B cell (primary cell): ENCODE data around the gene NID1. TPM values are rescaled to one million over a fixed set of nuclear protein-coding genes. Genes with fewer than 3 reads are reported as not detected.

Experiments used
- ATAC-seq: fragments of 200-7000 bp; cut with Tn5 transposase; one replicate; pipeline ENCODE4 v1.10.0; 2021; ENCODE audit warnings: low read depth, mild to moderate bottlenecking, moderate number of reproducible peaks, moderate library complexity
- CTCF ChIA-PET: fragments of 350-600 bp; sonication (Branson Sonifier 250); formaldehyde crosslinking; loops from one replicate; lab custom pipeline; 2021; ENCODE audit warnings: antibody characterized with exemption, inconsistent platforms; lab: Charles Lee
- POLR2A ChIA-PET: fragments of 350-600 bp; sonication (Branson Sonifier 250); formaldehyde crosslinking; loops from one replicate; lab custom pipeline; 2021; ENCODE audit warnings: antibody characterized with exemption; lab: Charles Lee
- DNase-seq: peaks from one replicate; pipeline ENCODE4 v3.0.0; 2013
- H2AFZ ChIP-seq: 2 replicates; pipeline ENCODE4 v1.6.1; 2012; ENCODE audit warnings: mild to moderate bottlenecking, low read depth, low read length; ENCODE audit not compliant: insufficient read depth, poor library complexity, severe bottlenecking
- H3K27ac ChIP-seq, 2 donors: 1 replicate in 1 of 2; 2 replicates in 1 of 2; pipeline ENCODE4 v1.5.1; 2012 to 2013; ENCODE audit warnings: low read length in 2 of 2, mild to moderate bottlenecking in 2 of 2, moderate library complexity in 1 of 2
- H3K27me3 ChIP-seq, 4 experiments: fragments of 200-600 bp in 1 of 4; sonication (generic) in 1 of 4; replicated peaks in 1 of 4; 1 replicate in 2 of 4; 2 replicates in 2 of 4; pipeline versions ENCODE4 v1.6.1 to v1.7.0; 2013 to 2016; ENCODE audit warnings: low read length in 3 of 4, mild to moderate bottlenecking in 2 of 4, mixed read lengths in 1 of 4, moderate library complexity in 1 of 4; ENCODE audit not compliant: insufficient read depth in 4 of 4, control insufficient read depth in 3 of 4; ENCODE audit errors: control extremely low read depth in 1 of 4
- H3K36me3 ChIP-seq, 2 experiments: replicated peaks in 1 of 2; 1 replicate in 1 of 2; 2 replicates in 1 of 2; pipeline versions ENCODE4 v1.6.1 to v1.7.1; 2013; ENCODE audit warnings: low read length in 1 of 2; ENCODE audit not compliant: insufficient read depth in 2 of 2, control insufficient read depth in 1 of 2; ENCODE audit errors: control extremely low read depth in 1 of 2, extremely low read depth in 1 of 2
- H3K4me1 ChIP-seq, 2 donors: fragments of 200-600 bp in 1 of 2; sonication (generic) in 1 of 2; 1 replicate in 1 of 2; 2 replicates in 1 of 2; pipeline versions ENCODE4 v1.5.1 to v1.6.1; 2013 to 2017; ENCODE audit warnings: low read length in 2 of 2; ENCODE audit not compliant: control insufficient read depth in 2 of 2, insufficient read depth in 2 of 2
- H3K4me2 ChIP-seq: replicated peaks from 2 replicates; pipeline ENCODE3; 2012; ENCODE audit warnings: mild to moderate bottlenecking, low read depth, low read length; ENCODE audit not compliant: poor library complexity, severe bottlenecking
- H3K4me3 ChIP-seq, 5 experiments: fragments of 200-600 bp in 1 of 5; sonication (generic) in 1 of 5; 1 replicate in 3 of 5; 2 replicates in 2 of 5; pipeline versions ENCODE4 v1.5.1 to v1.7.0; 2011 to 2016; ENCODE audit warnings: low read length in 4 of 5, mild to moderate bottlenecking in 4 of 5, low read depth in 2 of 5, control low read depth in 1 of 5, moderate library complexity in 1 of 5; ENCODE audit not compliant: insufficient read depth in 1 of 5; ENCODE audit errors: control extremely low read depth in 1 of 5, extremely low read depth in 1 of 5
- H3K79me2 ChIP-seq: fragments of 200-600 bp; sonication (generic); one replicate; pipeline ENCODE4 v1.6.0; 2016; ENCODE audit warnings: low read length; ENCODE audit not compliant: control insufficient read depth, insufficient read depth
- H3K9ac ChIP-seq: fragments of 200-600 bp; sonication (generic); 2 replicates; pipeline ENCODE4 v1.6.1; 2017; ENCODE audit warnings: mild to moderate bottlenecking, low read length, moderate library complexity
- H3K9me3 ChIP-seq, 3 donors: one replicate each; pipeline versions ENCODE4 v1.6.1 to v1.7.1; 2013; ENCODE audit warnings: low read length in 2 of 3; ENCODE audit not compliant: control insufficient read depth in 2 of 3, insufficient read depth in 1 of 3; ENCODE audit errors: control extremely low read depth in 1 of 3
- H4K20me1 ChIP-seq: 2 replicates; pipeline ENCODE4 v1.6.0; 2012; ENCODE audit warnings: mild to moderate bottlenecking, low read length; ENCODE audit not compliant: insufficient read depth, control insufficient read depth, poor library complexity, severe bottlenecking
- H3K27ac Mint-ChIP-seq: one replicate; pipeline ENCODE4 v1.8.0; 2021; ENCODE audit warnings: mixed read lengths
- H3K27me3 Mint-ChIP-seq: one replicate; pipeline ENCODE4 v1.8.0; 2021; ENCODE audit warnings: mixed read lengths
- H3K4me1 Mint-ChIP-seq: one replicate; pipeline ENCODE4 v1.8.0; 2021; ENCODE audit warnings: mixed read lengths
- H3K4me3 Mint-ChIP-seq: one replicate; pipeline ENCODE4 v1.8.0; 2021; ENCODE audit warnings: mixed read lengths
- H3K9me3 Mint-ChIP-seq: one replicate; pipeline ENCODE4 v1.8.0; 2022; ENCODE audit warnings: mixed read lengths; ENCODE audit not compliant: insufficient read depth
- EZH2 ChIP-seq: IDR thresholded peaks from 2 replicates; pipeline ENCODE4 v1.6.1; 2012; ENCODE audit warnings: borderline replicate concordance, low read depth, mild to moderate bottlenecking, moderate library complexity, low read length; ENCODE audit not compliant: insufficient read depth, poor library complexity, severe bottlenecking
- WGBS: methylation state at CpG from one replicate; pipeline ENCODE4 v1.1.5; 2013; ENCODE audit warnings: missing lambda C conversion rate; ENCODE audit not compliant: insufficient coverage; 5-methylcytosine and 5-hydroxymethylcytosine counted together
- intact Hi-C: fragments of 100-400 bp; cut with micrococcal nuclease; formaldehyde crosslinking; loops from one replicate; pipeline ENCODE4 v1.10.0; 2022
- polyA plus RNA-seq: library from polyadenylated mRNA; depleted of rRNA; stranded (reverse); fragments of >200 nt; gene quantifications from 2 replicates; pipeline ENCODE4 v1.2.3, GENCODE V29; 2012
- total RNA-seq, 2 donors: library from RNA; stranded (reverse); fragments of 120-200 nt in 1 of 2; gene quantifications; 1 replicate in 1 of 2; 2 replicates in 1 of 2; pipeline versions ENCODE4 v1.2.3 to v1.2.4, GENCODE V29; 2013 to 2022
- TF ChIP-seq, protein P1 (sequence below): fragments of 200-600 bp; IDR thresholded peaks from one replicate; pipeline ENCODE4 v1.8.0; 2022; ENCODE audit warnings: antibody characterized with exemption, mild to moderate bottlenecking

Gene NID1
- total and polyA plus RNA-seq, 2 donors (not counting 1 experiment from before 2014, with no cell fraction given), result 0.06 TPM; not detected in 1

DNA sequence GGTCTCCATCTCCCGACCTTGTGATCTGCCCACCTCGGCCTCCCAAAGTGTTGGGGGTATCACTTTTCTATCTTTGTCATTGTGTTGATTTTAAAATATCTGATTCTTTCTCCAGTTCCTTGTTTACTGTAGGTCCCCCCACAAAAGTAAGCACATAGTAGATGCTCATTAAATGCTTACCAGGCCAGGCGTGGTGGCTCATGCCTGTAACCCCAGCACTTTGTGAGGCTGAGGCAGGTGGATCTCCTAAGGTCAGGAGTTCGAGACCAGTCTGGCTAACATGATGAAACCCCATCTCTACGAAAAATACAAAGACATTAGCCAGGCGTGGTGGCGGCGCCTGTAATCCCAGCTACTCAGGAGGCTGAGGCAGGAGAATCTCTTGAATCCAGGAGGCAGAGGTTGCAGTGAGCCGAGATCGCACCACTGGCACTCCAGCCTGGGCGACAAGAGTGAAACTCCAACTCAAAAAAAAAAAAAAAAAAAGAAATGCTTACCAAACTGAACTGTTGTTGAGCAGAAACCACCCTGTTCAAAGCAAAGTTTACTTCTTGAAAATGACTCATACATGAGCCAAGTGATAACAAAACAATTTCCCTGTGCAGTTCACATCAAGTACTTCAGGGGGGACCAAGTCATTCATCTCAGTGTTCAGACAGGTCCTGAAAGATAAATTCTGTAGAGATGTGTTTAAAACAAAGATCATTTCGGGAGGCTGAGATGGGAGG lies 24.3 kb upstream of the NID1 start:
- no peaks in the 10 kb centered on the region for H3K4me1 ChIP-seq
- H3K4me3 ChIP-seq, result no peak overlapping the region
- no peak for ATAC-seq
- H3K27ac ChIP-seq, result no peak overlapping the region
- CTCF ChIA-PET, result no interaction called here
- H3K9ac ChIP-seq, result no peak overlapping the region
- H3K27ac Mint-ChIP-seq, result no peak overlapping the region
- H3K9me3 ChIP-seq, result peaks cover 0 to 3% (median 0%) of the 10 kb centered on the region in 3 donors
- DNase-seq, result no peak
- no peaks in the 10 kb centered on the region for H3K4me1 Mint-ChIP-seq
- H3K4me2 ChIP-seq, result no peak overlapping the region
- H3K9me3 Mint-ChIP-seq, result peaks cover 3% of the 10 kb centered on the region
- no peaks in the 10 kb centered on the region for H4K20me1 ChIP-seq
- POLR2A ChIA-PET, result no interaction called here
- no peak for TF ChIP-seq EZH2
- TF ChIP-seq, protein P1, sequence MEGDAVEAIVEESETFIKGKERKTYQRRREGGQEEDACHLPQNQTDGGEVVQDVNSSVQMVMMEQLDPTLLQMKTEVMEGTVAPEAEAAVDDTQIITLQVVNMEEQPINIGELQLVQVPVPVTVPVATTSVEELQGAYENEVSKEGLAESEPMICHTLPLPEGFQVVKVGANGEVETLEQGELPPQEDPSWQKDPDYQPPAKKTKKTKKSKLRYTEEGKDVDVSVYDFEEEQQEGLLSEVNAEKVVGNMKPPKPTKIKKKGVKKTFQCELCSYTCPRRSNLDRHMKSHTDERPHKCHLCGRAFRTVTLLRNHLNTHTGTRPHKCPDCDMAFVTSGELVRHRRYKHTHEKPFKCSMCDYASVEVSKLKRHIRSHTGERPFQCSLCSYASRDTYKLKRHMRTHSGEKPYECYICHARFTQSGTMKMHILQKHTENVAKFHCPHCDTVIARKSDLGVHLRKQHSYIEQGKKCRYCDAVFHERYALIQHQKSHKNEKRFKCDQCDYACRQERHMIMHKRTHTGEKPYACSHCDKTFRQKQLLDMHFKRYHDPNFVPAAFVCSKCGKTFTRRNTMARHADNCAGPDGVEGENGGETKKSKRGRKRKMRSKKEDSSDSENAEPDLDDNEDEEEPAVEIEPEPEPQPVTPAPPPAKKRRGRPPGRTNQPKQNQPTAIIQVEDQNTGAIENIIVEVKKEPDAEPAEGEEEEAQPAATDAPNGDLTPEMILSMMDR, result no peak
- H3K27me3 ChIP-seq, result no peaks in the 10 kb centered on the region
- intact Hi-C loops, result no loop called here
- 93% methylated on average over 11 of the region's 12 CpGs for WGBS
- H3K79me2 ChIP-seq, result no peaks in the 10 kb centered on the region
- no peak overlapping the region for H2AFZ ChIP-seq
- no peaks in the 10 kb centered on the region for H3K36me3 ChIP-seq
- H3K4me3 Mint-ChIP-seq, result no peak overlapping the region
- H3K27me3 Mint-ChIP-seq, result peaks cover 22% of the 10 kb centered on the region

DNA sequence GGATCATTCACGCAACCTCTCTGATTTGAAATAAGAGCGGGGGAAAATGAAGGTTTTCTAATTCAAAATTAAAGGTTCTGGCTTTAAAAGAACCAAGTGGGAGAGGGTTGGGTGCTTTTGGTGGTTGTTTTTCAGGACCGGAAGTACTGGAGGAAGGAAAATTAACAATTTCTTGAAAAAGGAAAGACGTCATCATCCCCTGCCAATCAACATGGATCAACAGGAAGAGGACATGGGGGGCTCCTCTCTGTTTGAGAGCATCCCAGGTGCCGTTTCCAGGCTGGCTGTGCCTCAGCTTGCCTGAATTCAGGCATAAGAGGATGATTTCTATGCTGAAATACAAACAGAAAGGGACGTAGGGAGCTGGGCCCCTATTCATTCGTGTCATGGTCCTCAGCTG lies 21.6 kb upstream of the NID1 start:
- POLR2A ChIA-PET, result no interaction called here
- no peak overlapping the region for H3K4me2 ChIP-seq
- H4K20me1 ChIP-seq, result no peaks in the 10 kb centered on the region
- ATAC-seq (no peak), DNase-seq (no peak)
- peaks cover 0 to 3% (median 0%) of the 10 kb centered on the region in 3 donors for H3K9me3 ChIP-seq
- WGBS, result 80% methylated on average over 3 of the region's 7 CpGs
- H2AFZ ChIP-seq, result no peak overlapping the region
- no peaks in the 10 kb centered on the region for H3K36me3 ChIP-seq
- TF ChIP-seq EZH2, result no peak
- TF ChIP-seq, protein P1, result no peak
- no peaks in the 10 kb centered on the region for H3K4me1 Mint-ChIP-seq
- no peak overlapping the region for H3K4me3 Mint-ChIP-seq
- intact Hi-C loops, result no loop called here
- peaks cover 3% of the 10 kb centered on the region for H3K9me3 Mint-ChIP-seq
- no peaks in the 10 kb centered on the region for H3K4me1 ChIP-seq
- H3K79me2 ChIP-seq, result no peaks in the 10 kb centered on the region
- H3K27me3 Mint-ChIP-seq, result peaks cover 22% of the 10 kb centered on the region
- no peak overlapping the region for H3K4me3 ChIP-seq
- CTCF ChIA-PET, result no interaction called here
- no peak overlapping the region for H3K9ac ChIP-seq
- H3K27ac ChIP-seq, result no peak overlapping the region
- H3K27ac Mint-ChIP-seq, result no peak overlapping the region
- H3K27me3 ChIP-seq, result no peaks in the 10 kb centered on the region
